NOMO-1 treated with dmso at 0.1 percent for 144 hours (cell line): Measurements from ENCODE around the gene CCDC116.
"Not testable (repeated sequence)": the region's sequence is repeated elsewhere in the genome, so short reads cannot be mapped to it uniquely, and the experiment has no call there.

Experiments
- DNase-seq: peaks from one replicate; lab custom pipeline; 2025; ENCODE audit not compliant: unreplicated experiment; lab: John Stamatoyannopoulos, UW

Gene CCDC116

DNA sequence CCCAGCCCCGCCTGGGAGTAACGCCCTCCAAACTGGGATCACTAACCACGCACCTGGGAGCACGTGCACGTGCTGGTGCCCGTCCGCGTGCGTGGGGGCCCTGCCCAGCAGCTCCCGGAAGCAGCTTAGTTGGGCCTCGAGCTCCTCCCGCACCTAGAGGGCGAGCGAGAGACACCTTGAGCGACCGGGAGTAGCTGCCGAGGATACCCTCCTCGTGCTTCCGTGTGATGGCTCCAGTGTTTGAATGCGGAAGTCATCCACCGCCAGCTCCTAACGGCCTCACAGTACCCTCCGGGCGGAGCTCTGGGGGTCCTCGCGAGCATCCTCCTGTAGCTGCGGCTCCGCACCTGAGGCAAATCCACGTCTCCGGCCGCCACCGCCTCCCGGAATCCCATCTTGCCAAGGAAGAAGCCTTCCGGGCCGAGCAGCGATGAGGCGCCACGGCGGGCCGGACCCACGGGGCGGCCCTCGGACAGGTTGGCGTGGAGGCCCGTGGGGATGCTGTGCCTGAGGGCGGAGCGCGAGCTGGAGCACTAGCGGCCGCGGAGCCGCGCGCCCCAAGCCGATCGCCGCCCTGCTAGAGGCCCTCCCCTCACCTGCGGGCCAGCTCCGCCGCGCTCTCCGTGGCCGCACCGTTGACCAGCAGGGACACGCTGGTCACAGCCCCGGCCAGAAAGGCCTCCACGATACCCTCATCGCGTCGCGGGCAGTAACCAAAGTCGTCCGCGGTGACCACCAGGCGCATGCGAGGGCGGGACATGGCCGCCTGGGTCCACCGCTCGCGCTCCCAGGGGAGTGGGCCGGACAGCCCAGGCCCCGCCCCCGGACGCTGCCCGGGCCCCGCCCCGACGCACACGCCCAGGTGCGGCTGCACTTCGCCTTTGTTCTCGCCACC is 3.1 kb upstream of the CCDC116 start, which contains the start of gene YDJC:
Gene YDJC (minus strand): TSS at position 768 of the 895 bp plus-strand sequence. CDS start 8 bp downstream, at position 760.
- DNase-seq: peak; percentile 97

DNA sequence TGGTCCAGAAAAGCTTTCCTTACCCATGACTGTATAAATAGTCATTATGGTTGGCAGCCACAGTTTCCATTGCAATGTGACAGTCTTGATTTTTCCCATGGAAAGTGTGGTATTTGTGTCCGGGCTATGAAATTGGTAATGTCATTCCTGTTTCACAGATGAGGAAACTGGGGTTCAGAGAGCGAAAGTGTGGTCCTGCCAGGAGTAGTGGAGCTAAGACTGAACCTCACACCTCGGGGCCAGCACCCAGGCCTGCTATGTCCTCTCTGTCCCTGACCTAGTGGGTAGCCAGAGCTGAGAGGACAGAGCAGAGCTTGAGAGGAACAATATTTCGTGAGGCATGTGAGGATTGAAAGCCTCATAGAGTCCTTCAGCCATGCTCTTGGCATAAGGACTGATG is 1.5 kb upstream of the CCDC116 start:
- DNase-seq: no peak

DNA sequence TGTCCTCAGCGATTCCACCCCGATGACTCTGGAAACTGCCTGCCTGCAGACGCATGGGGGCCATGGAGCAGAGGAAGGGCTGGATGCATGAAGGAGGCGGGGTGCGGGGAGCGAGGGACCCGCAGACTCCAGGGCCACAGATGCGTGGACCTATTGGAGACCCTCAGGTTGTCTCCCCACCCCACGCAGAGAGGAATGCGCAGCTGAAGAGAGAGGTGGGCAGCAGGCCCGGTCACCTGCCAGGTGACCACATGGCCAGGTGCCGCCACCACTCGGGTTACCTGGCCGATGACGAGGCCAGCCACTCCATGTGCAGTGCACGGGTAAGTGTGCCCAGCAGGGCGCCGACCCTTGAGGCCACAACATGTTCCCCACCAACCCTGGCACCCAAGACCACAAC is 371 bp downstream of the CCDC116 start:
- DNase-seq: no peak

DNA sequence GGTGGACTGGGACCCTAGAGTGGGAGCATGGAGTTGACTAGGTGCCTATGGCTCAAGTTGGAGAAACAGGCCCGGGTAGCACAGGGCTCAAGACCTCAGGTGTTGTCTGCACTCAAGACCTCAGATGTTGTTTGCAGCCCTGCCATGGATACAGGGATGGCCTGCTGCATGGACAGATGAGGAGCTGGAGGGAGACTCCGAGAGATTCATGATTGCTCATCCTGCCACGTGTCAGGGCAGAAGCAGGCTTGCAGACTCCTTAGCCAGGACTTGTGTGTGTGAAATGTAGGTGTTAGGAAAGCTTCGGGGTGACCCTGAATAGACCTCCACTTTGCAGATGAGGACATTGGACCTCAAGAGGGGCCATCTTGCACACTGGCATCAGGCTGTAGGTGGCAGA is 921 bp downstream of the CCDC116 start:
- no peak for DNase-seq

DNA sequence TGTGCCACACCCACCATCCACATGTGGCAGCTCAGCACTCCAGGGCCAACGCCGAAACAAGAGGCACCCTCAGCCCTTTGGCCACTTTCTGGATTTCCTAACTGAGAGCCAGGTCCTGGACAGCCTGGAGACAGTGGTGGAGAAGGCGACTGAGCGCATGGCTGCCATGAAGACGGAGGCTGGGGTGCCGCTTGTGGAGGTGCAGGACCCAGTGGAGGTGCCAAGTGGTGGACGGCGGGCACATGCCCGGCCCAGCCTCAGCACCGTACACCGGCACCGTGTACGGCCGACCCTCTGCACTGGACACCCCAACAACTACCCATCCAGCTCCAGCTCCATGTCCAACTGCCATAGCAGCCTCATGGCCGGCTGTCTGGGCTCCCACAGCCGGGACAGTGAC is 1.5 kb downstream of the CCDC116 start:
- no peak for DNase-seq

DNA sequence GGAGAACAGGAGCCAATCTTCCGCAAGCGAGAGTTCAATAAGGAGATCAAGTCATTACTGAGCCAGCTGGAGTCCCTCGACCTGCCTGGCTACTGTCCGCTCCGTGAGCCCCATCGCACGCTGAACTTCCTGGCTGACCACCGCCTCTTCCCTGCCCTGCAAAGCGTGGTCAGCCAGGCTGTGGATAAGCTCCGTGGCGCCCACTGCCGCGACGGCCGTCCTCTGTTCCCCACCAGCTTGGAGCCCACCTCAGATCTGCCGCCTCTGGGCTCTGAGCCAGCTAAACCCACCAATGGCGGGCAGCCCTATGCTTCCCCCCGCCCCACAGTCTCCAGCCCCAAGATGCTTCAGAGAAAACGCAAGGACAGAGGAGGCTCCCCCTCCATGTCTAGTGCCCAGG is 2.3 kb downstream of the CCDC116 start:
- no peak for DNase-seq

DNA sequence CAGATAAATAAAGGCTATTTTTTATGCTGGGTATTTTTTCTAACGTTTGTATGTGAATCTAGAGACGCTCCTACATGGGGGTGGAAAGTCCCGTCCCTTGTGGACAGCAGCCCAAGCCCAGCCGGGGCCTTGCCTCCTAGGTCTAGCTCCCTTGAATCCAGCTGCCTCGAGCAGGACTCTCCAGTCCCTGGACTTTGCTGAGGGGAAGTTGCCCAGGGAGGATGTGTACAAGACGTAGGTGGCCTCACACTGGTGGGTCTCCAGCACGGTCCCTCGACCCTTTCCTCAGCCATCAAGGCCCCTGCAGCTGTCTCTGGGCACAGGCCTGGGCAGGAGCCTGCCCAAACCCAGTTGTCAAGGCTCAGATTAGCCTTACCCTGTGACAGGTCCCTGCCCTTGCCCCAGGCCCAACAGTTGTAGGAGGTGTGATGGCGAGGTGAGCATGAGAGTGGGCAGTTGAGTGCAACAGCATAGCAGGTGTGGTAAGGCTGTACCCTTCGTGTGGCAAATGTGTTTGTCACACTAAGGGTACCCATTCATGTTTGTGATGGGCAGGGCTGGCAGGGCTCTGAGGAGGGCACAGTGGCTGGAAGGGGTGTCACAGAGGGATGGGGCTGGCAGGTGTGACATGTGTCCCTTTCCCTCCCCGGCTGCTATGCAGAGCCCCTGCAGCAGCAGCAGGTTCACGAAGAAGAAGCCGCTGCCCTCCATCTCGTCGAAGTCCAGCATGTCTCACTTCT is 3.4 kb downstream of the CCDC116 start:
- DNase-seq: no peak

DNA sequence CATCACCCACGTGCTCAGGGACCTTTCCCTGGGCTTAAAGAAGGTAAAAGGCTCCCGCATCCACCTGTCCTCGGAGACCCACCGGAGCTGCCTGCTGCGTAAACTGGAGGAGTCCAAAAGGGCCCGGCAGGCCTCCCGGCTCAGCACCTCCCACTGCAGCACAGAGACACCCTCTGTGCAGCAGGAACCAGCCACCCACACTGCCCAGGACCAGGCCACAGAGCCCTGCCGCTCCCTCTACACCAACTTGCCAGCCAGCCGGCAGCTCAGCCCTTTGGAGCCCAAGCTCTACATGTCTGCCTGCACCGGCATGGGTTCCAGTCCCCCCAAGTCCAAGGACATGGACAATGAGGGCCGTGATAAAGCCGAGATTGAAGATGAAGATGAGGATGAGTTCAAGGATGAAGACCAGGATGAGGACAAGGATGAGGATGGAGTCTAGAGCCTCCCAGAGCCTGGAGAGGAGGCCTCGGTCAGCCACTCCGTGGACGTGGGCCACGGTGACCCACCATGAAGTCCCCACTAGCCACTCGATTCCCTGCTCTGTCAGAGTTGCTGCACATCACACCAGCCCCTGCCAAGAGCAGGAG is 4.2 kb downstream of the CCDC116 start:
- DNase-seq: no peak

DNA sequence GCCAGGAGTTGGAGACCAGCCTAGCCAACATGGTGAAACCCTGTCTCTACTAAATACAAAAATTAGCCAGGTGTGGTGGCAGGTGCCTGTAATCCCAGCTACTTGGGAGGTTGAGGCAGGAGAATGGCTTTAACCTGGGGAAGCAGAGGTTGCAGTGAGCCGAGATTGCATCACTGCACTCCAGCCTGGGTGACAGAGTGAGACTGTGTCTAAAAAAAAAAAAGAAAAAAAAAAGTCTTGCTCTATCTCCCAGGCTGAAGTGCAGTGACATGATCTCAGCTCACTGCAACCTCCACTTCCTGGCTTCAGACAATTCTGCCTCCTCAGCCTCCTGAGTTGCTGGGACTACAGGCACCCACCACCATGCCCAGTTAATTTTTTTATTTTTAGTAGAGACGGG is 4.9 kb downstream of the CCDC116 start:
- DNase-seq: not testable (repeated sequence)

DNA sequence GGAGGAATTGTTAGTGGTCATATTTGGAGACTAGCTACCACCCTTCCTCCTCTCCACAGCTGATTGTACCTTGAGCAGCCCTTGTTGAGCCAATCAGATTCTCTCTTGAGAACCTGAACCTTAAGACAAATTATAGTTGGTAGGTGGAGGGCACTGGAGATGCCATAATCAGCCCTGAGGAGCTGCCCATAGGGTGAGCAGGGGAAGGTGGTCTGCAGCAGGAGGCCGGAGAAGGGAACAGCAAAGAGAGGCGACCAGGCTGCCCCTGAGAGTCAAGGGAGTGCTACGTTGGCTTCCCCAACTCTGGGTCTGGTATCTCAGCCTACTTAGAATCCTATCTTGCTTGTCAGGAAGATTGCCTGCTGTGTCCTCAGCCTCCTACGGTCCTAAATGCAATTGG is 6.8 kb downstream of the CCDC116 start:
- DNase-seq: no peak

DNA sequence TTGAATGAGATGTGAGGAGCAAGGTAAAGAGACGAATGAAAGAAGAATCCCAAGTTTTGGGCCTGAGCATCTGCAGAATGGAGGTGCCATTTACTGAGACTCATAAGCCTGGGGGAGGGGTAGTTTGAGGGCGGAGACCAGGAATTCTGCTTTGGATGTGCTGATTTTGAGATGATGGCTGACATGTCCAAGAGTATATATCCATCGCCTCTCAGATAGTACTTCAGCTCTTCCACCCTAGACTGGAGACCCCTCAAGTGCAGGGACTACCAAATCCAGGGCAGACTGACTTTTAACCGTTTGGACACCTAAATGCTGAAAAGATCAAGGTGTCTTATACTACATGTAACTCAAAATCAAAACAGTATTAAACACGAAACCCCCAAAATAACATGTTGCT is 8.2 kb downstream of the CCDC116 start:
- no peak for DNase-seq

DNA sequence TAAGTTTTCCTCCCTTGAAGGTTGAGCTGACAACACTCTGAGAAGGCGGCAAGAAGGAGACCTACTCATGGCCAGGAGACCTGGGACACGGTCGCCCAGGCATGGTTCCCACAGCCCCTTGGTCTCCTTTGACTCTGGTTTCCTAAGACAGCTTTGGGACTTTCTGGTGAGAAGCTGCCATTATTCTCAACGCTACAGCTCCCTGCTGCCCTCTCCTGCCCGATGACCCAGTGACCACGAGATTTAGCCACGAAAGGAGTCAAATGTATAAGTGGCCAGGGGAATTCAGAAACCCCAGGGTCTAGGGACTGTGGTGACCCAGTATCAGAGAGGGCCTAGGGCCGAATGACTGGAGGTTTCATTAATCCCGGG is 8.8 kb downstream of the CCDC116 start:
- no peak for DNase-seq

DNA sequence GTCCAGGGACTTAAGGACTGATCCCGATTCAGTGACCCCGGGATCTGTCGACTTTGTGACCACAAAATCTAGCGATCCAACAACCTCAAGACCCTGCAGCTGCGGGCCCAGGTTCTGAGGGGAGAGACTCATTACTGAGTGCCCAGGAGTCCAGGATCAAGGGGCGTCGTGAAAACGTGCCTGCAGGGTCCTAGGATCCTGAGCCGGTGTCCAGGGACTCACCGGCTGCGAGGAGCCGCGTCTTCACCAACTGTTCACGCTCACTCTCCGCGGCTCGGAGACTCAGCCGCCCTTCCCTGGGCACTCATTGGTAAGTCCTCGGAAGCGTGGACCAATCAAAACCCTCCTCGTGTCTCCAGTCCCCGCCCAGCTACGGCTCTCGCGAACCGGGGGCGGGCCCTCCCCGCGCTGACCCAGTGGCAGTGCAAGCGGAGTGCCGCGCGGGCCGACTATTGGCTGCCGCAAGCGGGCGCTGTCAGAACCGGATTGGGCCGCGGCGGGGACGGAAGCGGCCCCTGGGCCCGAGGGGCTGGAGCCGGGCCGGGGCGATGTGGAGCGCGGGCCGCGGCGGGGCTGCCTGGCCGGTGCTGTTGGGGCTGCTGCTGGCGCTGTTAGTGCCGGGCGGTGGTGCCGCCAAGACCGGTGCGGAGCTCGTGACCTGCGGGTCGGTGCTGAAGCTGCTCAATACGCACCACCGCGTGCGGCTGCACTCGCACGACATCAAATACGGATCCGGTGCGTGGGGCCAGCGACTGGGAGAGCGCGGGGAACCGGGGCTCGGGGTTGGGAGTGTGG is 9.4 kb downstream of the CCDC116 start, which contains the start of gene SDF2L1:
Gene SDF2L1 (plus strand): TSS at position 514 of the 795 bp plus-strand sequence. CDS start 35 bp downstream, at position 549.
- DNase-seq: peak; percentile 98

DNA sequence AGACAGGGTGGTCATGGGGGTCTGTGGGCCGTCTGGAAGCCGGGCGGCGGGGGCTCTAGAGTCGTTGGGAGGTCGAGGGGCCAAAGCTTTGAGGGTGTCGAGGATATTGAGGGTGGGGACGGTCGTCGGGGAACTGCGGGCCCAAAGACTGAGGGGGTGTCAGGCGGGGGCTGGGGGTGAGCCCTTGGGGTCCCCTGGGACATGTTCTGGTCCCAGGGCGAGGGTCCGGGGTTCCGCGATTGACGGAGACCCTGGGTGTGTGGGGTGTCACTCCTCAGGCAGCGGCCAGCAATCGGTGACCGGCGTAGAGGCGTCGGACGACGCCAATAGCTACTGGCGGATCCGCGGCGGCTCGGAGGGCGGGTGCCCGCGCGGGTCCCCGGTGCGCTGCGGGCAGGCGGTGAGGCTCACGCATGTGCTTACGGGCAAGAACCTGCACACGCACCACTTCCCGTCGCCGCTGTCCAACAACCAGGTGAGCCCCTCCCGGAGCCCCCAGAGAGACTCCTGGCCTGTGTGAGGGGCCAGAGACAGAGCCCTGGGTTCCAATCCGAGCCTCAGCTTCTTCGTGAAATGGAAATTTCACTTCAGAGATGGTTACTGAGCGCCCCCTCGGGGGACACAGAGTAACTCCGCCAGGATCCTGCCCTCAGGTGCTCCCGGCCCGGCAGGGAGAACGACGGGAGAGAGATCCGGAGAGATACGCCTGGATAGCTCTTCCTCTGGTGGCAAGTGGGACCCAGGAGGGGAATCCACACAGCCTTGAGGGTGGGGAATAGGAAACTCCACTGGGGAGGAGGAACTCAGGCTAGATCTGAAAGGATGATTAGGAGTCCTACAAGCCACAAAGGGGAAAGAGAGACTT is 10.3 kb downstream of the CCDC116 start:
- DNase-seq: peak; percentile 37

DNA sequence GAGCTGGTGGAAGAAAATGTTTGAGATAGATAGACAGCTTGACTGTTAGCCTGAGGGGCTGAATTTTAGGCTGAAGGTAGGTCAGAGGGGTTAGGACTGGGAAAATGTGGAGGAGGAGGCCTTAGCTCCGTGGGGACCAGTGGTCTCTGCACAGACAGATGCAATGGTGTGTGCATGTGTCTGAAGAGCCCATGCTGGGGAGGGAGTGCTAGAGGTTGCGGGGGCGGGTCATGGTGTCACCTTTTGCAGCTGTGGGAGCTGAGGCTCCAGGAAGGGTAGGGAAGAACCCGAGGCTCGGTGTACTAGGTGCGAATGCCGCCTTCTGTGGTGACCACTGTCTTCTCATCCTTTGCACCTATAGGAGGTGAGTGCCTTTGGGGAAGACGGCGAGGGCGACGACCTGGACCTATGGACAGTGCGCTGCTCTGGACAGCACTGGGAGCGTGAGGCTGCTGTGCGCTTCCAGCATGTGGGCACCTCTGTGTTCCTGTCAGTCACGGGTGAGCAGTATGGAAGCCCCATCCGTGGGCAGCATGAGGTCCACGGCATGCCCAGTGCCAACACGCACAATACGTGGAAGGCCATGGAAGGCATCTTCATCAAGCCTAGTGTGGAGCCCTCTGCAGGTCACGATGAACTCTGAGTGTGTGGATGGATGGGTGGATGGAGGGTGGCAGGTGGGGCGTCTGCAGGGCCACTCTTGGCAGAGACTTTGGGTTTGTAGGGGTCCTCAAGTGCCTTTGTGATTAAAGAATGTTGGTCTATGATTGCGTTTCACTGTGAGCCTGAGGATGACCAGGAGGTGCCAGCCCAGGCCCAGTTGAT is 11.2 kb downstream of the CCDC116 start:
- no peak for DNase-seq

DNA sequence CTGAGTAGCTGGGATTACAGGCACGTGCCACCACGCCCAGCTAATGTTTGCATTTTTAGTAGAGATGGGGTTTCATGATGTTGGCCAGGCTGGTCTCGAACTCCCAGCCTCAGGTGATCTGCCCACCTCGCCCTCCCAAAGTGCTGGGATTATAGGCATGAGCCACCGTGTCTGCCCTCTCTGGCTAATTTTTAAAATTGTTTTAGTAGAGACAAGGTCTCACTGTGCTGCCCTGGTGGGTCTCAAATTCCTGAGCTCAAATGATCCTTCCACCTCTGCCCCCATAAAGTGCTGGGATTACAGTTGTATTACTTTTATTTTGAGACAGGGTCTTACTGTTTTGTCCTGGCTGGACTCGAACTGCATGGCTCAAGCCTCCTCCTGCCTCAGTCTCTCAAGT is 13.0 kb downstream of the CCDC116 start:
- not testable (repeated sequence) for DNase-seq

DNA sequence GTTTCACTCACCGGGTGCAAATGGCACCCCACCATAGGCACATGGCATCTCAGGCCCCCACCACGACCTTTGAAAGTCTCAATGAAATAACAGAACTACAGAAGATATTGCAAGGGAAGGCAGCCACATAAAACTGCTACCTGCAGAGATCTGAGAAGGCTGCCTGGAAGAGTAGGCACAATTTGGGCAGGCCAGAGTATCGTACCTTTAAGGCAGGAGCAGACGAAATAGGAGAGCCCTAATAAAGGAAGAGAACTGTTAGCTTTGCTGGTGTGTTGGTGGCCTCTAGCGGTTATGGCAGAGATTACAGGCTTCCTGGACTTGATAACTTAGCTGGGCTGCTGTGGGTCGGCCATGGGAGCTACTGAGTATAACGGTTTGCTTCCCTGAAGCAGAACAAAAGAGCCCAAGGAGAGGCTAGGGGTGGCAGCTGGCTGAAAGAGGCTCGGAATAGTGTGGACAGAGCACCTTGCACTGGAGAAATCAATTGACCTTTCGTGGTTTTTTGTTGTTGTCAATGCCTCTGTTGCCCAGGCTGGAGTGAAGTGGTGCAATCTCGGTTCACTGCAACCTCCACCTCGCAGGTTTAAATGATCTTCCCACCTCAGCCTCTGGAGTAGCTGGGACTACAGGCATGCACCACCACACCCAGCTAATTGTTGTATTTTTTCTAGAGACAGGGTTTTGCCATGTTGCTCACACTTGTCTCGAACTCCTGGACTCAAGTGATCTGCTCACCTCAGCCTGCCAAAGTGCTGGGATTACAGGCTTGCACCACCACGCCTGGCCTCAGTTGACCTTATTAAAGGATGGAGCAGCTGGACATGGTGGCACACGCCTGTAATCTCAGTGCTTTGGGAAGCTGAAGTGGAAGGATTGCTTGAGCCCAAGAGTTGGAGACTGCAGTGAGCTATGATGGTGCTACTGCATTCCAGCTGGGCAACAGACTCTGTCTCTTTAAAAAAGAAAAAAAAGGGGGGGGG is 14.3 kb downstream of the CCDC116 start:
- peak; percentile 69 for DNase-seq

DNA sequence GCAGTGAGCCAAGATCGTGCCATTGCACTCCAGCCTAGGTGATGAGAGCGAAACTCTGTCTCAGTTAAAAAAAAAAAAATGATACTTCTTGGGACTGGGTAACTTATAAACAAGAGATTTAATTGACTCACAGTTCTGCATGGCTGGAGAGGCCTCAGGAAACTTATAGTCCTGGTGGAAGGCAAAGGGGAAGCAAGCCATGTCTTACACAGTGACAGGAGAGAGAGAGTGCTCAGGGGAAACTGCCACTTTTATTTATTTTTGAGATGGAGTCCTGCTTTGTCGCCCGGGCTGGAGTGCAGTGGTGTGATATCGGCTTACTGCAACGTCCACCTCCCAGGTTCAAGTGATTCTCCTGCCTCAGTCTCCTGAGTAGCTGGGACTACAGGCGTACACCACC is 17.7 kb downstream of the CCDC116 start:
- DNase-seq: no peak
